DMS53 (cell line): ENCODE results near the gene HOXA4.

Source experiments
- DNase-seq: peaks from one replicate; lab custom pipeline; 2025; lab: John Stamatoyannopoulos, UW

Gene HOXA4

DNA sequence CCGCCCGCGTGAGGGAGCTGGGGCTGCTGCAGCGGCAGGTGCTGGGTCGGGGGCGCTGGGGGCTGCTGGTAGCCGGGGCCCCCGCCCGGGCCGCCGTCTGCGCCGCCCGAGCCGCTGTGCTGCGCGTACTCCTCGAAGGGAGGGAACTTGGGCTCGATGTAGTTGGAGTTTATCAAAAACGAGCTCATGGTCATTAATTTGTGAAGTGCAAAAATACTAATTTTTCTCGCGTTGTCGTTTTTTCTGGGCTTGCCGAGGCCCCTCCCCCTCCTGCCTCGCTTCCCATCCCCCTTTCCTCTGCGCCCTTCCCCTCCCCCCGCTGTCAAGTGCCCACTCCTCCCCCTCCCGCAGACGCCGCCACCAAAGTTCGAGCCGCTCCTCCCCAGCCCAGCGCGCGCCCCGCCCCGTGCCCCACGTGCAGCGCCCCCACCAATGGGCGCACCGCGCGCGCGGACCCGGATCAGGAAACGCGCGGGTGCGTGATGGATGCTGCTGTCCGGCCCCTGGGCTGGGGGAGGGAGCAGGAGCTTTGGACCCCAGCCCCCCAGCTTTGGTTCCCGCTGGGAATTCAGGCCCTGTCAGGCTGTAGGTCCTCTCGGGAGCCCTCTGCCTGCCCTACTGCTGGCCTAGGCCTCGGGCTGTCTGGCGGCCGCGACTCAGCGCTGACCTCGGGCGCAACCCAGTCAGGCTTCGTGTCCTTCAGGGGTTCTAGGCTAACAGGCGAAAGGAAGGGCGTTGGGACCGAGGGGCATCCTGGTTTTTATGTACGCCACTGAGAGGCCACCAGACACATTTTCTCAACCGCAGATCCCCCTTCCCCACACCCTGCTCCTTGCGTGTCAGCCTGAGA is at the start of gene HOXA4:
TSS of gene HOXA4 (minus strand) at position 218 of the 850 bp plus-strand sequence. CDS start at position 194, 24 bp downstream.
- DNase-seq, result peak; percentile 84

DNA sequence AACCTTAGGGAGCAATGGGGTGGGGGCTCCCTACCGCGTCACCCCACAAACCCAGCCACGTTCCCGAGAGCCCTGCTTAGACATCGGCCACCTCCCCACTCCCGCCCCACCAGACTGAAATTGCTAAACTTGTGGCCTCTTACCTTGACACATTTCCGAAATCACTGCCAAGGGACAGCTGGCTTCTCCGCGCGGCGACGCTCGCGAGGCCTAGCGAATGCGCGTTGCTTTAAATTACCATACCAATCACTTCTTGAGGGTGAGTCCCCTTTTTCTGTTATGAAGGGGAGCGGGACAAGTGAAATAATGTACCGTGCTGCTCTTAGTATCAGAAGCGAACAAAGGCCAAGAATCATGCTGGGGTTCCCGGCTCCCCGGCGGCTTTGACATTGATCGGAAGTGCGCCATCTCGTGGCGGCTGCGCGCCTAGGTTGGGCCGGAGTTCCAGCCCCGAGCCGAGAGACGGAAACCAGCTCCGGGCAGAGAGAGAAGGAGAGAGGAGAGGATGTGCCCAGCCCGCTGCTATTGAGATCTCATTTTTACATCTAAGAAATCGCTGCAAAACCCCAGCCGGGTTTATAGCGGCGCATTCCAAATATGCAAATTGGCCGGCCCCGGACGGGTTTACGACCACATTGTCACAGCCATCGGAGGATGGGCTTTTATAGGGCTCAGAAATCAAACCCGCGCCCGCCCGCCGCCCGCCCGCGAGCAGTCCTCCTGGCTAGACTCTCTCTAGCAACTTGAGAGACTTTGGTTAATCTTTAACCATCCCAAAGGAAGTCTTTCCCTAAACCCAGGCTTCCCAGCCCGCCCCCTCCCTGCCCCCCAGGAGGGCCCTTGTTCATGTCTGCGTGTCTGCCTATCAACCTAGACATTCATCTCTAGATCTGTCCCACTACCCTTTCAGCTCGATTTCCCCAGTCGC is 49.2 kb upstream of the HOXA4 start:
- peak; percentile 92 for DNase-seq

DNA sequence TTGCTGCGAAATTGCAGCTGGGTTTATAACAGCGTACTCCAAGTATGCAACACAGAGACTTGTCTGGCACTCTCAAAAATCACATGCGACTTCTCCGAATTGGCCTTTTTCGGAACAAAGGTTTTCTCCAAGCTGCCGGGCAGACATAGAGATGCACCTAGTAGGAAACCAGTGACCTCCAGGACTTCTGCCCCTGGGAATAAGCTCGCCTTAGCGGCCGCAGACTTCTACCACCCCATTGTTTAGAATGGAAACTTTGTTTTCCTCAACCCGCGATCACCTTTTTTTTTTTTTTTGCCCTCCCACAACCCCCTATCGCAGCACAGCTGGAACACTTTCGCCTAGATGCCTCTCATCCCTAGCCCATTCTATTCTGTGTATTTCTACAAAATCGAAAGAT is 48.5 kb upstream of the HOXA4 start:
- DNase-seq, result no peak

DNA sequence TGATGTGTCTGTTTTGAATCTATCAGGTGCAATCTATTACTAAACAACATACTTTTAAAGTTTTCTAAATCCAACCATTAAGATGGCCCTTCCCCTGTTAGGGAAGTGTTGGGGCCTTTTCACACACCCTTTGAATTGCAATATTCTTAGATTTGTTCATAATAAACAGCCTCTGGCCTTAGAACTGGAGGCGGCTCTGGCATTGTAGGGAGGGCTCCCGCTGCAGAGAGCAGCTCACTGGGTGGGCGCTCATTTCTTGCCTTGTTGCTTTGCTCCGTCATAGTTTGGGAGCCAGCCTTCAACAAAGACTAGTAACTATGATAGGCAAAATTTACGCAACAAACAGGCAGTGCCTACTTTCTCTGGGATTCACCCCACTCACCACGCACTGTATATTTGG is 47.8 kb upstream of the HOXA4 start:
- no peak for DNase-seq

DNA sequence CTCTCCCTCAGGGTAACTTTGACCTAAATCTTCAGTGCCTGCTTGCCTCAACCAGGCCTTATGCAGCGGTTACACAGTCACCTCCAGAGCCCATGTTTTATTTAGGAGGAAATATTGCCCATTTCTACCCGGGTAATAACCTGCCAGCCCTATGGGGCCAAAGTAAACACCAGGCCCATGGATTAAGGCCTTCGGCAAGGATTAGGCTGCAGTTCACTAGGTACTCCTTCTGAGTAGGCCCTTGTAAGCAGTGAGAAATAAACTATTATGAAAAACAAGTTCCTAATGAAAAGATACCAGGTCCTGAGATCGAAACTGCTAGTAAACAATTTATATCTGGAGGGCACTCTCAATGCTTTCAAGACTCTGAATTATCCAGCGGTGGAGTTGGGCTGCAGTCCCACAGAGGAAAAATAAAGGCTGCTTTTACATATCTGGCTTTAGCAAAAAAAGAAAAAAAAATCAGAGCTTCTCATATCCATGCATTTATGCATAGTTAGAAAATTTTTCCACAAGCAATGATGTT is 47.3 kb upstream of the HOXA4 start:
- no peak for DNase-seq

DNA sequence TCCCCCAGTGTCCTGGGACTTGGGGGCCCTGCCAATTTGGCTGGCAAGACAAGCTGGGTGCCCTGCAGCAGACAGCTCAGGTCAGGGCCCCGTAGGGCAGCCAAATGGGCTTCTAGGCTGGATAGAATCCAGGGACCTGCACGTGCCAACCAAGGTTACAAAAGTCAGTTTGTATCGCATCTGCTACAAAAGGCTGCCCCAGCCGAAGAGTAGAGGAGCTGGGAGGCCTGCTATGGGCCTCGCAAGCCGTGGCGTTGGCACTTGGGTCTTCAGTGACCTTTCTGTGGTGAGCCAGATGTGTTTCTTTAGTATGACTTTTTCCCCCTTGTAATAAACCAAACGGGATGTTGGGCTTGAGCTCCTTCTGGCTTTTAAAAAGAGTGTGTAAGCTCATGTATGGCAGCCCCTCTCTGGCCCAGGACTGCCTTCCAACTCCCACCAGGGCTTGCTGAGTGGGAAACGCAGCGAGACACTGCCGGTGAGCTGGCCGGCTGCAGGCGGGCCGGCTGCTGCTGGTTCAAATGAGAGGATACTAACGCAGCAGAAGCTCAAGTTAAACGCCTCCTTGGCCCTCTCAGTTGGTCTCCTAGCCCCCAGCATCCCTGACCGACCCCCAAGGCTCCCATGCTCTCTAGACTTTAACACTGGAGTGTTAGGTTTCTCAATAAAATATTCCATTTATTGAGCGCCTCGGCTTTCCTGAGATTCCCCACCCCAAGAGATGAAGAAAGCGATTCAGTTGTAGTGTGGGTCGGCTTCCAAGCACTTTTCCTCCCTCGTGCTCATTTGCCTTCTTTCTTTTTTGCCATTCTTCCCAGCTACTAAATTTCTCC is 46.6 kb upstream of the HOXA4 start:
- DNase-seq, result no peak

DNA sequence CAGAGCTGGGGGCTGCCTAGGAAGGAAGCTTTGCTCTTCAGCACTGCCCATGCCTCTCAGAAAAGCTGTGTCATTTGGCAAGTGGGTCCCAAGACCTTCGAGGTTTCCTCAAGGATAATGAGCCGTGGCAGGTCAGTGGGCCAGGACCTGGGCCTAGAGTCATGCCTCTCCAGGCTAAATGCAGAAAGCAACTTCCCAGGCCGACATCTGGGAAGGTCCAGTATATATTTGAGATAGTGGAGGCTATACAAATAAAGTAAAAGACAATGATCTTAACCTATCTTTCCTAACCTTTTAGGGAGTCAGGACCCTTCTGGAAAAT is 45.9 kb upstream of the HOXA4 start:
- no peak for DNase-seq

DNA sequence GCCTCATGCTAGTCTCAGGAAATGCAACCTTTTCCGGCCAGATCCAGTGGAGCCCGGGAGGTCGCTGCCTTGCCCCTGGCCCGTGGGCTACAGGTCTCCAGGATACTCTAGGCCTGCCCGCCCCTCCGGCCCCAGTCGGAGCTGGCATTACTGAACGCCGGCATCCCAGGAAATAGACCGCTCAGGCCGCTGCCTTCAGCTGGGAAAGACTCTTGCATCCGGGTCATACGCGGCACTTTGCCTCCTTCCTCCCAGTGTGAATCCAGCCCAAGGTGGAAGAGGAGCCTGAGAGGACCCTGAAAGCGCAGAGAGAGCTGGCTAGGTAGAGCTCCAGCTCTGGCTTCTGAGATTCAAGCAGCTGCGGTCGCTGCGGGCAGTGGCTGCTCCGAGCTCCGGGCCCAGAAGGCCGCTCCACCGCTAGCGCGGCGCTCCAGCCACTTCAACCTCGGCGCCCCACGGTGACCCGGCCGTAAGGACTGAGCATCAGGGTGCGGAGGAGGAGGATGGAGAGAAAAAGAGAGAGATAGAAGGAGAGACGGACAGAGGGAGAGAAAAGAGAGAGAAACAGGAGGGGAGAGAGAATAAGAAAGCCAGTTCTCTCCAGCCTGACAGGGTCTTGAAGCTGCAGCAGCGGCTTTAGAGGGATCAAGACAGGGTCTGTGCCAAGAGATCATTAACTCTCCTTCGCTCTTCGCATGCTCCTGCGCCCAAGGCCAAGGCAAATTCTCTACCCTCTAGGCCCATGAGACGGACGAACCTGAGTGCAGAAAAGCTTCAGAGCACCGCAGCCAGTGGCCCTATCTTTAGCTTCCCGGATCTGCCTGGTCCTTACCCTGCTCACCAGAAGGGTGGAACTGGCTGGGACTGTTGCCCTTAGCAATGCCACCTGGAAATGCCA is 45.3 kb upstream of the HOXA4 start:
- peak; percentile 51 for DNase-seq

DNA sequence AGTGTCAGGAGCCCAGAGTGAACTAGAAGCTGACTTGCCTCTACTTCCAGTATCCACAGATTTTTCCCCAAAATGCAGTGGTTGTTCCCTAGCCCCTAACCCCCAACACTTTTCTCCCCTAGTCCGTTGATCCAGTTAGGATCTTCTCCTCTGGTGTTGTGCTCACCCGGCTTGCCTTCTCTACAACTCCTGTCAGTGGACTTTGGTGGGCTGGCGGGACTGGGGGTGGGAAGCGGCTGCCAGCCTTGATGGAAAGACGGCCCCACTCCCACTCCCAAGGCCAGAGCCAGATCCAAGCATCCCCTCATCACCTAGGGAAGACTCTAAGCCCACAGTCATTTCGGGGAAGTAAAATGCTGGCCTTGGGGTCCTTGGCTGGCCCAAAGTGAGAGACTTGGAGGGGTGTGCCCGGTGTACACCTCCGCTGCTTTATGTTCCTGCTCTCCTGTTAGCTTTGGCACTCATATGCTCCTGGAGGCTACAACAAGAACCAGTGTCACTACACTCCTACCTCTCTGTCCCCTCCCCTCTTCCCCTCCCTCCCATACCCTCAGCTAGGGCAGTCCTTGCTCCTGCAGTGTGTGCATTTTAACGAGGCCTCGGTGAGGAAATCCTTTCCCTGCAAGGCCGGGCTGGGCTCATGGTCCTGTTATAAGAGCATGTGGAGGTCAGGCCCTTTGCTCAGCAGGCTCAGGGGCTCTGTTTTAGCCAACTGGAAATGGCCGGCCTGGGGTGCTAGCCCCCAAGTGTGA is 44.5 kb upstream of the HOXA4 start:
- no peak for DNase-seq

DNA sequence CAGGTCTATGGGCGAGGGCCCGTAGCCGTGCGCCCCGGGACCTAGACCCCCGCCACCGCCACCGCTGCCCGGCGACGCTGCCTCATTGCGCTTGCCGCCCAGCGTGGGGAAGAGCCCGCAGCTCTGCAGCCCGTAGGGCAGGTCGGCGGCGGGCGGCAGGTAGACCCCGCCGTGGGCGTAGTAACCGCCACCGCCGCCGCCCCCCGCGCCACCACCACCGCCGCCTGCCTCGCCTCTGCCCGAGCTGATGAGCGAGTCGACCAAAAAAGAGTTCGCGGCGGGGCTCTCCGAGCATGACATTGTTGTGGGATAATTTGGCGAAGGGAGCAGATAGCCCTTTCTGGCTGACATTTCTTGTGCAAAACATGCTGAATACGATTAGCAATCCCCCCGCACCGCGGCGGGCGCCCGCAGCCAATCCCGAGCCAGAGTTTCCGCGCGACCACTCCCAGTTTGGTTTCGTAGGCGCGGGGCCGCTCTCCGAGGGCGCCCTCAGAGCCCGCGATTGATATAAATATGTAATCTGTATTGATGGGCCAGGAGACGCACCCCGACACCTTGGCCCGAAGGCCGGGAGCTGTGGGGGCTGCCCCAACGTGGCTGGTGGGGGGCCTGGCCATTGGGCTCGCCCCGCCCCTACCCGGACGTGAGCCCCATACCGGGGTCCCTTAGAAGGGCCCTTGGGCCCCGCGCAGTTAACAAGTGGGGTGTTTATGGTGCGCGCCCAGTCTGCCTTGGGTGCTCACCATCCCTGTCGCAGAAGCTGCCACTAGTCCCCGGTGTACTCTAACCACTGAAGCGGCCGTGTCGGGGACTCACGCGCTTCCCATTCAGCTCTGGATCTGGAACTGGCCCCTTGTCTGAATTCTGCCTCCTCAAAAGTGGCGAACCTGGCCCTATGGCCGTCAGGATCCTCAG is 43.7 kb upstream of the HOXA4 start, which contains the start of gene HOXA10:
TSS of gene HOXA10 (minus strand) at position 365 of the 918 bp plus-strand sequence. CDS start at position 351, 14 bp downstream.
- DNase-seq, result no peak

DNA sequence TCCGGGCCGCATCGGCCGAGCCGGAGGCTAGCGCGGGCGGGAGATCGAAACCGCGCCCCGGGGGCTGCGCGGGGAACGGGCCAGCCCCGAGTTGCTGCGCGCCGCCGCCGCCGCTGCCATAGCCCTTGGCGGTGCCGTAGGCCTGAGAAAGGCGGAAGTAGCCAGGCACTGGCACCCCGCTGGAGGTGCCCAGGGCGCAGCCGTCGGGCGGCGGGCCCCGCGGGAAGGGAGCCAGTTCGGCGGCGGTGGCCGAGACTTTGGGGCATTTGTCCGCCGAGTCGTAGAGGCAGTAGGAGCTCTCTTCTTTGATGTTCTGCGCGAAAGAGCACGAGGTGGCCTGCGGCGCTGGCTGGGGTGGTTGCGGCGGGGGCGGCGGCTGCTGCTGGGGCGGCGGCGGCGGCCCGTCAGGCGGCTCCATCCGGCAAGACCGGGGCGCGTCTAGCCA is 43.0 kb upstream of the HOXA4 start:
- peak; percentile 81 for DNase-seq

DNA sequence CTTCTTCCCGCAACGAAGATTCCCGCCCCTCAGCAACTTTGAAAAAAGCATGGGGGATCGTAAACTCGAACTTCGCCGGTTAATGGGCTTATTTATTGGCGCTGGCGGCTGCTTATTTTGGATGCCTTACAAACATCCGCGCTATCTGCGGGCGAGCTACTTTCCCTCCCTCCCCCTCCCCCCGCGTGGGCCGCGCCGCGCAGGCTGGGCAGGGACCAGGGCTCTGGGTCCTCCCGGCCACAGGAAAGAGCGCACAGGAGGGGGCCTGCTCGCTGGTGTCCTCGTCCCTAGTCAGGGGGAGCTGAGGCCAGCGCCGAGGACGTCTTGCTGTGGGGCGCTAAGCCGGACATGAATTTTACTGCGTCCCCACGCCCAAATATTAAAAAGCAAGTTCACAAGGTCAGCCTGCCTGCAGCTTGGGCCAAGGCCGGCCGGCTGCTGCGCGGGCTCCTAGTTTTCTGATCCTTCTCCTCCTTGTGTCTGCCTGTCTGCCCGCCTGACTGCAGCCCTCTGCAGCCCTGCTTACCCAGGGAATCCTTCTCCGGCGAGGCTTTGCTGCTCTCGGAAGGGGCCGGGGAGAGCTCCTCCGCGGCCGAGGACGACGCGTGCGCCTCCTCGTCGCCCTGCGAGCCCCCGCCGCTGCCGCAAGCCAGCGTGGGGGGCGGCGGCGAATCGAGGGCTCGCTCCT is 42.4 kb upstream of the HOXA4 start:
- DNase-seq, result peak; percentile 81

DNA sequence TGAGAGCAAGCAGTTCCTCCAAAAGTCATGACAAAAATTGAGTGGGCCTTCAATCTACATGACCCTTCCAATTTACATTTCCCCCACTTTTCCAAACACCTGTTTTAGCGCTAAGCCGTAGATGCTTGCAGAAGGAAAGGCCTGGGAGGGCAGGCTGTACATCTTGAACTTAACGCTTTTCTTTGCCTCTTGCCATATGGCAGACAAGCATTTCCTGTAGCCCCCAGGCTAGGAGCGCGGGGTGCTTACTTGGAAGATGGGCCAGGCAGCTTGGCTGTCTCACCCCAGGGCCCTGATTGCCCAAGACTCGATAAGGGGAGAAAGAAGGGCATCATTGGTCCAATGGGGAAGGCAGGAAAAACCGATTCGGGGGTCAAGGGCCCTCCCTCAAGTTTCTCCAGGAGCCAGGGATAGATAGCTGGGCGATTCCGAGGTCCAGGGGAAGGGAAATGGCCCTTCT is 41.8 kb upstream of the HOXA4 start:
- no peak for DNase-seq

DNA sequence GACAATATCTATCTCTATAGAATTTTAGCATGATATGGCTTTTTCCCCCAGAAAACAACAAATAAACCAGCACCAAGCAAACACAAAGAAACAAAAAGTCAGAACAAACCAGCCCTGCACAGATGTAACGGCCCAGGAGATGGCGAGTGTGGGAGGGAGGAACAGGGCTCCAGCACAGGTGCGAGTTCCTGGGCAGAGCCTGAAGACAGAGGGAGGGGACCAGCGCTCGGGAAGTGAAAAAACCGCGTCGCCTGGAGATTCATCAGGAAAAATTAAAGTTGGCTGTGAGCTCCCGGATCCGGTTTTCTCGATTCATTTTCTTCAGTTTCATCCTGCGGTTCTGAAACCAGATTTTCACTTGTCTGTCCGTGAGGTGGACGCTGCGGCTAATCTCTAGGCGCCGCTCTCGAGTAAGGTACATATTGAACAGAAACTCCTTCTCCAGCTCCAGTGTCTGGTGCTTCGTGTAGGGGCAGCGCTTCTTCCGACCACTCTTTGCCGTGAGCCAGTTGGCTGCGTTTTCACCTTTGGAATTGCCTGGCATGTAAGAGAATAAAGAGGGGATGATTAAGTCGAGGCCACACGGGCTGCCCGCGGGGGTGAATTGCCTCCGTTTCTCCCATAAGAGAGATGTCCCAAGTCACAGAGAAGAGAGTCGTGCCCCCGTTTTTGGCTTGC is 41.2 kb upstream of the HOXA4 start:
- DNase-seq, result peak; percentile 77

DNA sequence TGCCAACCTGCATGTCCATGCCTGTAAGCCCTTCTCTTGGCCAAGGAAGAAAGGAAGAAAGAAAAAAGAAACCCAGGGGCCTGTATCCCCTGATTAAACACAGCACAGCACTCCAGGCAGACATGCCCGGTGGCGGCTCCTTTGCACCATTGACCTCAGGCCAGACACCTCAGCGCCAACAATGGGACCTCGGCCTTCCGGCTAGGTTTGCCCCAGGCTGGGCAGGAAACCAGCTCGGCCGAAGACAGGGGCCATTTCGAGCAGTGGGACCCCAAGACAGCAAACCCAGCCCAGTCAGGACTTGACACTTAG is 40.7 kb upstream of the HOXA4 start:
- DNase-seq, result no peak

DNA sequence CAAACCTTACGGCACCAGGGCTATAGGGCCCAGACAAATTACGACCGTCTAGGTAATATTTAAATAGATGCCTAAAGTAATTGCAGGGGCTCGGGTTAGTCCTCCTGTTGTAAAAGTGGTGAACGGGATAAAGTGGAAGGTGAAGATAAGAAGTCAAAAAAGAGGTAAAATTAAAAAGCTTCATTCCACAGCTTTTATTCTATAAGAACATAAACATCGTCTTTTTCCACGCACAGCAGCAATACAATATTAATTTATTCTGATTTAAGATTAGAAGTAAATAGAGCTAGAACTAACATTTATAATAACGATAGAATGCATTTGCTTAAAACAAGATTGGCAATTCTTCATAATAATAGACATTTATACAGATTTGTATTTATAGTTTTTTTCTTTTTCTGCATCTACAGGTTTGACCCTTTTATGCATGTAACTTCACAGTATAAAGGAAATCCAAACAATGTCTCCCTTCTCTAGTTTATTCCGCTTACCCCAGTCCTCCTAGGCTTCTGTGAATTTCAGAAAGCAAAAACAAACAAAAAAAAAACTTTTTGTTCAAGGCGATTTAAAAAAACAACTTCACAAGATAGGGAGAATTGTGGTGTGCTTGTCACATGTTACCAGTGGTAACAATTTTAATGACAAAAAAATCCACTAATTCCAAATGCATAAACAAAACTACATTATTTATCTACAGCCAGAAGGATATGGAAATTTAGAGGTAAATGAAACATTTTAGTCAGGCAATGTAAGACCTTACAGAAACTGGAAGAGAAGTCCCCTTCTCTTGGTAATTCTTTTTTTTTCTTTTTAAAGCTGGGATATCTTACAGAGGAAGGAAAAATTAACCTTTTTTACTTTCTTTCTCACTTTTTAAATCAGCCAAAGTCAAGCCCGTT is 40.1 kb upstream of the HOXA4 start:
- DNase-seq, result no peak
